Testis (tissue), 3 donors: Measurements from ENCODE around the gene STRIP2. TPM values are rescaled to one million over a fixed set of nuclear protein-coding genes. Genes with fewer than 3 reads are reported as not detected.
"Not testable (repeated sequence)": the region's sequence is repeated elsewhere in the genome, so short reads cannot be mapped to it uniquely, and the experiment has no call there.

Source experiments
- DNase-seq: peaks from one replicate; pipeline ENCODE4 v3.0.0-alpha.2; 2019
- H3K27ac ChIP-seq, 2 donors: fragments of 200-600 bp; sonication (generic); one replicate each; pipeline ENCODE4 v1.5.1; 2019
- H3K27me3 ChIP-seq: fragments of 200-600 bp; sonication (generic); one replicate; pipeline ENCODE4 v1.5.1; 2019
- H3K36me3 ChIP-seq: fragments of 200-600 bp; sonication (generic); one replicate; pipeline ENCODE4 v1.5.1; 2017; ENCODE audit warnings: low read depth; ENCODE audit errors: missing control alignments
- H3K4me1 ChIP-seq: fragments of 200-600 bp; sonication (generic); one replicate; pipeline ENCODE4 v1.5.1; 2019
- H3K4me3 ChIP-seq, 2 donors: fragments of 200-600 bp; sonication (generic); one replicate each; pipeline ENCODE4 v1.5.1; 2017 to 2019
- H3K9me3 ChIP-seq: fragments of 200-600 bp; sonication (generic); one replicate; pipeline ENCODE4 v1.5.1; 2017
- POLR2A ChIP-seq: fragments of 450-650 bp; IDR thresholded peaks from one replicate; pipeline ENCODE4 v1.6.1; 2017; ENCODE audit warnings: antibody characterized with exemption, mild to moderate bottlenecking, moderate library complexity
- WGBS, 2 donors: methylation state at CpG; one replicate each; pipeline ENCODE4 v1.1.5; 2018; 5-methylcytosine and 5-hydroxymethylcytosine counted together
- intact Hi-C: fragments of 100-400 bp; cut with DNase I; formaldehyde crosslinking; loops from one replicate; pipeline ENCODE4 v1.15.1; 2023; ENCODE audit warnings: low total_unique reads
- polyA plus RNA-seq: library from polyadenylated mRNA; stranded (reverse); fragments of 350-450 nt; fragmentation: Illumina TruSeq; extraction: RNeasy Lipid Tissue Mini Kit (QIAGEN cat#74804); gene quantifications from one replicate; pipeline ENCODE4 v1.2.3, GENCODE V29; 2014; ENCODE audit warnings: low read depth, low replicate concordance; ENCODE audit not compliant: insufficient read depth
- total RNA-seq, 2 donors: library from RNA; depleted of rRNA; stranded (reverse); fragments of >200 nt; gene quantifications; one replicate each; pipeline ENCODE4 v1.2.3, GENCODE V29; 2016
- TF ChIP-seq, protein P1 (sequence below), 3 experiments: fragments of 450-650 bp in 2 of 3; fragments of 200-600 bp in 1 of 3; sonication (generic) in 1 of 3; IDR thresholded peaks; one replicate each; pipeline ENCODE4 v1.5.1; 2016 to 2019; ENCODE audit warnings: antibody characterized with exemption in 3 of 3, mild to moderate bottlenecking in 2 of 3, moderate library complexity in 1 of 3

The STRIP2 gene
- total and polyA plus RNA-seq, 3 donors from 2014 or later = 18.8 to 54.0 (median 25.5) TPM

- TF ChIP-seq, protein P1, sequence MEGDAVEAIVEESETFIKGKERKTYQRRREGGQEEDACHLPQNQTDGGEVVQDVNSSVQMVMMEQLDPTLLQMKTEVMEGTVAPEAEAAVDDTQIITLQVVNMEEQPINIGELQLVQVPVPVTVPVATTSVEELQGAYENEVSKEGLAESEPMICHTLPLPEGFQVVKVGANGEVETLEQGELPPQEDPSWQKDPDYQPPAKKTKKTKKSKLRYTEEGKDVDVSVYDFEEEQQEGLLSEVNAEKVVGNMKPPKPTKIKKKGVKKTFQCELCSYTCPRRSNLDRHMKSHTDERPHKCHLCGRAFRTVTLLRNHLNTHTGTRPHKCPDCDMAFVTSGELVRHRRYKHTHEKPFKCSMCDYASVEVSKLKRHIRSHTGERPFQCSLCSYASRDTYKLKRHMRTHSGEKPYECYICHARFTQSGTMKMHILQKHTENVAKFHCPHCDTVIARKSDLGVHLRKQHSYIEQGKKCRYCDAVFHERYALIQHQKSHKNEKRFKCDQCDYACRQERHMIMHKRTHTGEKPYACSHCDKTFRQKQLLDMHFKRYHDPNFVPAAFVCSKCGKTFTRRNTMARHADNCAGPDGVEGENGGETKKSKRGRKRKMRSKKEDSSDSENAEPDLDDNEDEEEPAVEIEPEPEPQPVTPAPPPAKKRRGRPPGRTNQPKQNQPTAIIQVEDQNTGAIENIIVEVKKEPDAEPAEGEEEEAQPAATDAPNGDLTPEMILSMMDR (IDR thresholded peaks at IDR 0.05) = no peak
- TF ChIP-seq POLR2A = no peak
- intact Hi-C loops = no loop called here
- no peaks in the 10 kb centered on the region for H3K36me3 ChIP-seq
- H3K27ac ChIP-seq = no peak overlapping the region
- no peaks in the 10 kb centered on the region for H3K9me3 ChIP-seq
- no peak for DNase-seq
- no peaks in the 10 kb centered on the region for H3K4me1 ChIP-seq
- WGBS, 2 donors = 92 to 100% methylated on average over 3 of the region's 3 CpGs
- no peaks in the 10 kb centered on the region for H3K27me3 ChIP-seq
- no peak overlapping the region for H3K4me3 ChIP-seq
These were observed 5.9 kb downstream of the STRIP2 start for GRCh38 chr7:129439963-129440625.

DNA sequence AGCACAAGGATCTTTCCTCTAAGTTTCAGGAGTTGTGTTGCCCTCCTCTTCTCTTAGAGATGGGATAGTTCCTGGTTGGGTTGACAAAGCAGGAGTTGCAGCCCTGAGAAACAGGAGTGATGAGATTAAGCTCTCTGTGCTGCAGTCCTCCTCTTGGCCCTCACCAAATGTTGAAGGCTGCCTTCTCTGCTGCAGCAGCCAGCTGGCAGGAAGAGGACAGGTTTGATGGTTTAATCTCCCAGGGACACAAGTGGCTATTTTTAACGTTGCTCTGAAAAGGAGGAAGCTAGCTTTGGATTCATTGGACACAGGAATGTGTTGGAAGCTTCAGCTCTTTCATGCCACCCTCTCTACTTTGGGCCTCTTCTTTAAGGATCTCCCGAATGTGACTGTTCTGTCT, 9.4 kb downstream of the STRIP2 start:
- H3K9me3 ChIP-seq = no peaks in the 10 kb centered on the region
- no peak overlapping the region for H3K4me3 ChIP-seq
- TF ChIP-seq, protein P1 (IDR thresholded peaks at IDR 0.05) = no peak
- TF ChIP-seq POLR2A = no peak
- intact Hi-C loops = no loop called here
- H3K27me3 ChIP-seq = no peaks in the 10 kb centered on the region
- H3K4me1 ChIP-seq = no peaks in the 10 kb centered on the region
- DNase-seq = no peak
- no peaks in the 10 kb centered on the region for H3K36me3 ChIP-seq
- H3K27ac ChIP-seq = no peak overlapping the region
- 22 to 32% methylated on average over 2 of the region's 2 CpGs for WGBS, 2 donors

GRCh38 chr7:129444776-129445175, 10.5 kb downstream of the STRIP2 start:
- DNase-seq, H3K9me3 ChIP-seq, H3K4me1 ChIP-seq, H3K27me3 ChIP-seq, H3K4me3 ChIP-seq, H3K36me3 ChIP-seq, intact Hi-C loops, H3K27ac ChIP-seq: not testable (repeated sequence)
- 92 to 94% methylated on average over 5 of the region's 5 CpGs for WGBS, 2 donors

GRCh38 chr7:129446925-129447324, 12.7 kb downstream of the STRIP2 start:
- WGBS, 2 donors = 45 to 50% methylated on average over 2 of the region's 2 CpGs
- H3K27me3 ChIP-seq, H3K27ac ChIP-seq, DNase-seq, H3K36me3 ChIP-seq, intact Hi-C loops, H3K9me3 ChIP-seq, H3K4me1 ChIP-seq, H3K4me3 ChIP-seq: not testable (repeated sequence)

DNA sequence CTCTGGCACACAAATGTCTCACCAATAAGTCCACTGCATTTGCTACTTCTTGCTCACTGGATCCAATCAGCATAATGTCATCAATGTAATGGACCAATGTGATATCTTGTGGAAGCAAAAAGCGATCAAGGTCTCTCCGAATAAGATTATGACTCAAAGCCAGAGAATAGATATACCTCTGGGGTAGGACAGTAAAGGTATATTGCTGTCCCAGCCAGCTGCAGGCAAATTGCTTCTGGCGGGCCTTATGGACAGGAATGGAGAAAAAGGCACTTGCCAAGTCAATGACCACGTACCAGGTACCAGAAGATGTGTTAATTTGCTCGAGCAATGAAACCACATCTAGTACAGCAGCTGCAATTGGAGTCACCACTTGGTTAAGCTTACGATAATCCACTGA, 13.2 kb downstream of the STRIP2 start:
- 94 to 96% methylated on average over 6 of the region's 6 CpGs for WGBS, 2 donors

GRCh38 chr7:129448608-129449007, 14.4 kb downstream of the STRIP2 start:
- H3K4me3 ChIP-seq, H3K27me3 ChIP-seq, H3K4me1 ChIP-seq, intact Hi-C loops, H3K9me3 ChIP-seq, H3K27ac ChIP-seq, H3K36me3 ChIP-seq, DNase-seq: not testable (repeated sequence)
- WGBS, 2 donors = 90 to 95% methylated on average over 2 of the region's 2 CpGs

More for the DNA sequence above, 13.2 kb downstream of the STRIP2 start:
- DNase-seq, H3K9me3 ChIP-seq, H3K36me3 ChIP-seq, H3K27ac ChIP-seq, intact Hi-C loops, H3K4me1 ChIP-seq, H3K4me3 ChIP-seq, H3K27me3 ChIP-seq: not testable (repeated sequence)

- no peak overlapping the region for H3K27ac ChIP-seq
- no peak overlapping the region for H3K4me3 ChIP-seq
- TF ChIP-seq, protein P1 (IDR thresholded peaks at IDR 0.05) = no peak
- TF ChIP-seq POLR2A = no peak
- H3K36me3 ChIP-seq = no peaks in the 10 kb centered on the region
- intact Hi-C loops = no loop called here
- no peaks in the 10 kb centered on the region for H3K9me3 ChIP-seq
- H3K27me3 ChIP-seq = no peaks in the 10 kb centered on the region
- H3K4me1 ChIP-seq = no peaks in the 10 kb centered on the region
- DNase-seq = no peak
These were observed 16.1 kb downstream of the STRIP2 start for GRCh38 chr7:129450295-129450694.
